Fibroblast of lung (primary cell): ENCODE measurements around the gene SLC39A9. TPM values are rescaled to one million over a fixed set of nuclear protein-coding genes. Genes with fewer than 3 reads are reported as not detected.

Source experiments
- DNase-seq, 2 donors: peaks; one replicate each; pipeline versions ENCODE4 v3.0.0 to v3.0.0-alpha.2; 2010; ENCODE audit warnings: low read depth in 2 of 2
- H2AFZ ChIP-seq: 2 replicates; pipeline ENCODE4 v1.5.1; 2012; ENCODE audit warnings: low read length, control low read depth, inconsistent platforms
- H3K27ac ChIP-seq: 2 replicates; pipeline ENCODE4 v1.5.1; 2011; ENCODE audit warnings: low read length, control low read depth; ENCODE audit not compliant: insufficient read depth
- H3K27me3 ChIP-seq: 2 replicates; pipeline ENCODE4 v1.5.1; 2011; ENCODE audit warnings: mild to moderate bottlenecking, low read length; ENCODE audit not compliant: control insufficient read depth, insufficient read depth
- H3K36me3 ChIP-seq: 2 replicates; pipeline ENCODE4 v1.5.1; 2011; ENCODE audit warnings: low read length; ENCODE audit not compliant: control insufficient read depth, insufficient read depth
- H3K4me1 ChIP-seq: 2 replicates; pipeline ENCODE4 v1.5.1; 2011; ENCODE audit warnings: low read length; ENCODE audit not compliant: control insufficient read depth, insufficient read depth; ENCODE audit errors: extremely low read depth
- H3K4me2 ChIP-seq: 2 replicates; pipeline ENCODE4 v1.5.1; 2011; ENCODE audit warnings: low read length, control low read depth; ENCODE audit not compliant: insufficient read depth; ENCODE audit errors: extremely low read depth
- H3K4me3 ChIP-seq, 4 experiments: fragments of 200-600 bp in 1 of 4; sonication (generic) in 1 of 4; replicated peaks in 1 of 4; 2 replicates each; pipeline ENCODE4 v1.5.1; 2011 to 2016; ENCODE audit warnings: low read length in 4 of 4, low read depth in 3 of 4, mild to moderate bottlenecking in 3 of 4, control low read depth in 2 of 4, inconsistent platforms in 1 of 4, mixed read lengths in 1 of 4; ENCODE audit not compliant: insufficient read depth in 1 of 4; ENCODE audit errors: control extremely low read depth in 1 of 4
- H3K79me2 ChIP-seq: 2 replicates; pipeline ENCODE4 v1.5.1; 2012; ENCODE audit warnings: mild to moderate bottlenecking, low read length, inconsistent platforms; ENCODE audit not compliant: control insufficient read depth, insufficient read depth
- H3K9ac ChIP-seq: 2 replicates; pipeline ENCODE4 v1.5.1; 2011; ENCODE audit warnings: mild to moderate bottlenecking, low read length, control low read depth; ENCODE audit not compliant: insufficient read depth
- H3K9me3 ChIP-seq: 2 replicates; pipeline ENCODE4 v1.5.1; 2012; ENCODE audit warnings: low read depth, low read length; ENCODE audit not compliant: control insufficient read depth, insufficient read depth
- H4K20me1 ChIP-seq: 2 replicates; pipeline ENCODE4 v1.5.1; 2011; ENCODE audit warnings: low read length; ENCODE audit not compliant: control insufficient read depth, insufficient read depth; ENCODE audit errors: extremely low read depth
- EZH2 ChIP-seq: IDR thresholded peaks from 2 replicates; pipeline ENCODE4 v1.5.1; 2012; ENCODE audit warnings: low read length, control low read depth, mild to moderate bottlenecking; ENCODE audit errors: missing control alignments
- polyA plus RNA-seq, 2 donors: library from polyadenylated mRNA; depleted of rRNA in 1 of 2; stranded (reverse) in 1 of 2; unstranded in 1 of 2; fragments of >200 nt; gene quantifications; 2 replicates each; pipeline ENCODE4 v1.2.1, GENCODE V29; 2011 to 2012; ENCODE audit warnings: missing spikeins in 1 of 2
- total RNA-seq: library from RNA; depleted of rRNA; stranded (reverse); fragments of >200 nt; gene quantifications from 2 replicates; pipeline ENCODE4 v1.2.1, GENCODE V29; 2014
- TF ChIP-seq, protein P1 (sequence below), 2 donors: IDR thresholded peaks in 1 of 2; conservative IDR thresholded peaks in 1 of 2; 1 replicate in 1 of 2; 2 replicates in 1 of 2; pipeline ENCODE4 v1.5.1; 2011 to 2012; ENCODE audit warnings: low read length in 2 of 2, control low read depth in 1 of 2, inconsistent platforms in 1 of 2, low read depth in 1 of 2, mild to moderate bottlenecking in 1 of 2

SLC39A9 gene
- total and polyA plus RNA-seq, 2 donors (not counting 1 experiment from before 2014, with no cell fraction given), result 81.9 to 104 TPM

DNA sequence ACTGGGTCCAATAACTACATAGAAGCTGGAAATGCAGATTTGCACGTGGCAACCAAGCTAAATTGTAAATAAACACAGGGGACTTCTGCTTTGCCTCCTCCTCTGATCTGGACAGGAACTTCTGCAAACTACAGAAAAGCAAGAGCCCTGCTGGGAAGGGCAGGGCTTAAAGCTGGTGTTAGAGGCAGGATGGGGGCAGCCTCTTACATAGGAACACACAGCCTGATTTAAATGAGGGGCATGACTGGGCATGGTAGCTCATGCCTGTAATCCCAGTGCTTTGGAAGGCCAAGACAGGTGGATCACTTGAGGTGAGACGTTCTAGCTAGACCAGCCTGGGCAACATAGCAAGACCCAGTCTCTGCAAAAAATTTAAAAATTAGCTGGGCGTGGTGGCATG lies 47.1 kb upstream of the SLC39A9 start:
- TF ChIP-seq, protein P1, sequence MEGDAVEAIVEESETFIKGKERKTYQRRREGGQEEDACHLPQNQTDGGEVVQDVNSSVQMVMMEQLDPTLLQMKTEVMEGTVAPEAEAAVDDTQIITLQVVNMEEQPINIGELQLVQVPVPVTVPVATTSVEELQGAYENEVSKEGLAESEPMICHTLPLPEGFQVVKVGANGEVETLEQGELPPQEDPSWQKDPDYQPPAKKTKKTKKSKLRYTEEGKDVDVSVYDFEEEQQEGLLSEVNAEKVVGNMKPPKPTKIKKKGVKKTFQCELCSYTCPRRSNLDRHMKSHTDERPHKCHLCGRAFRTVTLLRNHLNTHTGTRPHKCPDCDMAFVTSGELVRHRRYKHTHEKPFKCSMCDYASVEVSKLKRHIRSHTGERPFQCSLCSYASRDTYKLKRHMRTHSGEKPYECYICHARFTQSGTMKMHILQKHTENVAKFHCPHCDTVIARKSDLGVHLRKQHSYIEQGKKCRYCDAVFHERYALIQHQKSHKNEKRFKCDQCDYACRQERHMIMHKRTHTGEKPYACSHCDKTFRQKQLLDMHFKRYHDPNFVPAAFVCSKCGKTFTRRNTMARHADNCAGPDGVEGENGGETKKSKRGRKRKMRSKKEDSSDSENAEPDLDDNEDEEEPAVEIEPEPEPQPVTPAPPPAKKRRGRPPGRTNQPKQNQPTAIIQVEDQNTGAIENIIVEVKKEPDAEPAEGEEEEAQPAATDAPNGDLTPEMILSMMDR (conservative IDR thresholded peaks at IDR 0.05 in 1 of 2, IDR thresholded peaks at IDR 0.05 in 1 of 2; ENCODE audit: low read depth in 1 of 2, low read length in 2 of 2), result no peak
- no peak for TF ChIP-seq EZH2
- Histone ChIP-seq H3K36me3 (no peaks in the 10 kb centered on the region), H2AFZ (no peak overlapping the region)

DNA sequence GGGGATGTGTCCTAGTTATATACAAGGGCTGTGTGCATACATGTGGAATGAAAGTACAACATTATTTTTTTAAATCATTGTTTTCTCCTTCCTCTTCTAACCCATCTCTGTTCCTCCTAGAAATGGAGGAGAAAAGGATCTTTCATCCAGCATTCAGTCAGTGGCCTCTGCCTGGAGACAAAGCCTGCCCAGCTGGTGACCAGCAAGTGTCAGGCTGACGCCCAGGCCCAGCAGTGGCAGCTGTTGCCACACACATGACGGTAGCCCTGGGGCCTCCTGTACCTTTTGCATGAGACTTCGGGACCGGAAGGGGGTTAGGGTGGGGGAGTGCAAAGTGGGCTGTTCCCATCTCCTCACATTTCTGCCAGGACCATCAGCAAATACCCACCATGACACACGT lies 46.6 kb upstream of the SLC39A9 start:
- Histone ChIP-seq H3K4me1 (peaks cover 2% of the 10 kb centered on the region), H3K9ac (no peak overlapping the region), H3K79me2 (no peaks in the 10 kb centered on the region), H3K9me3 (no peaks in the 10 kb centered on the region), H3K27ac (no peak overlapping the region), H2AFZ (no peak overlapping the region), H3K27me3 (no peaks in the 10 kb centered on the region), H3K4me2 (no peak overlapping the region), H4K20me1 (no peaks in the 10 kb centered on the region), H3K4me3 (no peak overlapping the region), H3K36me3 (no peaks in the 10 kb centered on the region)
- DNase-seq, result no peak
- no peak for TF ChIP-seq EZH2
- TF ChIP-seq, protein P1 (conservative IDR thresholded peaks at IDR 0.05 in 1 of 2, IDR thresholded peaks at IDR 0.05 in 1 of 2; ENCODE audit: low read depth in 1 of 2, low read length in 2 of 2), result no peak

More for the DNA sequence above, 47.1 kb upstream of the SLC39A9 start:
- Histone ChIP-seq H3K27ac (no peak overlapping the region), H3K27me3 (no peaks in the 10 kb centered on the region), H3K4me3 (no peak overlapping the region), H3K9me3 (no peaks in the 10 kb centered on the region), H3K79me2 (no peaks in the 10 kb centered on the region), H3K9ac (no peak overlapping the region), H3K4me1 (peaks cover 2% of the 10 kb centered on the region), H4K20me1 (no peaks in the 10 kb centered on the region), H3K4me2 (no peak overlapping the region)
- no peak for DNase-seq

DNA sequence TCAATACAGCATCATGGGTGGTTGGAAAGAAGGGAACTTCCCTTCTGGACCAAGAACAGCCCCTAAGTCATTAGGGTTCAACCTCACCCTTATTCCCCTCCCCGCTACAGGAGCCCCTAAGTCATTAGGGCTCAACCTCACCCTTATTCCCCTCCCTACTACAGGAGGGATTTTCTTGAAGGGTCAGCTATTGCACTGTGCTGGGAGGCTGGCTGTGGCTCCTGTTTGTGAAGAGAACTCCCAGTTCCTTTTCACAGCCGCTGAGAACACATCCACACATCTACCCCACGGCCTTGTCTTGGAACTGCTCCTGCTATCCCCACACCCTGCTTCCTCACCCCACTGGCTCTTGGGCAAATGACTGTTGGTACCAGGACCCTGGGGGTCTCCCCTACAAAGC lies 45.3 kb upstream of the SLC39A9 start:
- Histone ChIP-seq H3K27me3 (no peaks in the 10 kb centered on the region), H3K4me2 (no peak overlapping the region), H2AFZ (no peak overlapping the region), H3K36me3 (no peaks in the 10 kb centered on the region), H3K9ac (no peak overlapping the region), H4K20me1 (no peaks in the 10 kb centered on the region), H3K4me1 (peaks cover 2% of the 10 kb centered on the region), H3K4me3 (no peak overlapping the region), H3K9me3 (no peaks in the 10 kb centered on the region), H3K27ac (no peak overlapping the region), H3K79me2 (no peaks in the 10 kb centered on the region)
- TF ChIP-seq EZH2, result no peak
- TF ChIP-seq, protein P1 (conservative IDR thresholded peaks at IDR 0.05 in 1 of 2, IDR thresholded peaks at IDR 0.05 in 1 of 2; ENCODE audit: low read depth in 1 of 2, low read length in 2 of 2), result no peak
- DNase-seq, result no peak
